Fibroblast of lung (primary cell): ENCODE measurements around the gene HIP1R.

Experiments
- CTCF ChIP-seq, 2 donors: IDR thresholded peaks in 1 of 2; conservative IDR thresholded peaks in 1 of 2; 1 replicate in 1 of 2; 2 replicates in 1 of 2; pipeline ENCODE4 v1.5.1; 2011 to 2012; ENCODE audit warnings: low read length in 2 of 2, control low read depth in 1 of 2, inconsistent platforms in 1 of 2, low read depth in 1 of 2, mild to moderate bottlenecking in 1 of 2
- EZH2 ChIP-seq: IDR thresholded peaks from 2 replicates; pipeline ENCODE4 v1.5.1; 2012; ENCODE audit warnings: low read length, control low read depth, mild to moderate bottlenecking; ENCODE audit errors: missing control alignments

DNA sequence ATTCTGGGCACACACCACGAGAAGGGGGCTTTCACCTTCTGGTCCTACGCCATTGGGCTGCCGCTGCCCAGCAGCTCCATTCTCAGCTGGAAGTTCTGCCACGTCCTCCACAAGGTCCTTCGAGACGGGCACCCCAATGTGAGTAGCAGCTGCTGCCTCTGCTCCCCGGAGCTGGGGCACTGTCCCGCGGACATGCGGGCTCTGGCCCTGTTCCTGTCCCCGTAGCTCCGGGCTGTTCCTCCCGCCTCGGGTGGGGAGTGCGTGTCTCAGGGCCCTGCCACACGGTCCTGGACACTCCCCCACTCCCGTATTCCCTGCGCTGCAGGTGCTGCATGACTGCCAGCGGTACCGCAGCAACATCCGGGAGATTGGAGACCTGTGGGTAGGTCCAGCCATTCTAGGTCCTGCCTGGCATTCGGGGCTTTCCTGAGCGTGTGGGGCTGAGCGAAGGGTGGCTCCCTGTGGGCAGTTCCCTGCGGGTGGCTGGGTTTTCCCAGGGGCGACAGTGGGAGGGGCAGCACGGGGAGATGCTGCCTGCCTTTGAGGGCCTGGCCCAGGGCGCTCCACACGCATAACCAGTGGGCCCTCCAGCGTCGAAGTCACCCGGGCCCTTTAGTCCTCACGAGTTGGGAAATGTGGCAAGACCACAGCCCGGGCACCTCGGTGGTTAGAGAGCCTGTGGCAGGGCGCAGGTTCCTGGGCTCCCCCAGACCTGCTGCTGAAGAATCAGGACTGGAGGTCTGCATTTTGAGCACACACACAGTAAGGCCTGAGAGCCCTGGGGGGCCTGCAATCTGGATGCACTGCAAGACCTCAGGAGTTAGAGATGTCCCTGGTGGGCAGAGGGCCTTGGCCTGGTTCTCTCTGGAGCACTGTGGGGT lies 13.5 kb downstream of the HIP1R start:
- TF ChIP-seq CTCF (conservative IDR thresholded peaks at IDR 0.05 in 1 of 2, IDR thresholded peaks at IDR 0.05 in 1 of 2; ENCODE audit: low read depth in 1 of 2, low read length in 2 of 2) (no peak), EZH2 (no peak)
